ENCODE data around the gene NAXE.
A peak's percentile ranks its signal among the peaks of the same experiment; 100 is the strongest.
"Not testable (repeated sequence)": the region's sequence is repeated elsewhere in the genome, so short reads cannot be mapped to it uniquely, and the experiment has no call there.

The NAXE gene

DNA sequence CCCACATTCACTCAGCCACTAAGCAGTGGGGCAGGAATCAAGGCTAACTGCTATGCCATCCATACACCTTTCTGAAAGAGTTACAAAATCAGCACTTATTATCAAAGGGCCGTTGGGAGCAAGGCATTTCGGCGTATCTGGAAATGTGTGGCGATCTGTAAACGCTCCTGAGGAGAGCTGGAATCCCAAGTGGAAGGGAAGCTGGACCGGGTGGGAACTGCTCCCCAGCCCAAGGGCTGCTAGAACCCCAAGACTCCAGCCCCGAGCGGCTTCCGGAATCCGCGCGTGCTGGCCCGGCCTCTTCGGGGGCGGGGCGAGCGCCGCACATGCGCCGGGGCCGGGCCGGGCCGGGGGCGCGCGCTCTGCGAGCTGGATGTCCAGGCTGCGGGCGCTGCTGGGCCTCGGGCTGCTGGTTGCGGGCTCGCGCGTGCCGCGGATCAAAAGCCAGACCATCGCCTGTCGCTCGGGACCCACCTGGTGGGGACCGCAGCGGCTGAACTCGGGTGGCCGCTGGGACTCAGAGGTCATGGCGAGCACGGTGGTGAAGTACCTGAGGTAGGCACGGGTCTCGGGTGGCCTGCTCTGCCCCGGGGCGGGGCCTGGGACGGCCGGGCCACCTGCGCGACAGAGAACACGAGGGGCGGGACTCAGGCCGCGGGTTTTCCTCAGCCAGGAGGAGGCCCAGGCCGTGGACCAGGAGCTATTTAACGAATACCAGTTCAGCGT, at the start of gene NAXE:
Gene NAXE, plus strand, starts transcription at position 345 of the 726 bp plus-strand sequence. Its CDS starts 29 bp downstream, at position 374.
- peak; percentile 90 for DNase-seq

DNA sequence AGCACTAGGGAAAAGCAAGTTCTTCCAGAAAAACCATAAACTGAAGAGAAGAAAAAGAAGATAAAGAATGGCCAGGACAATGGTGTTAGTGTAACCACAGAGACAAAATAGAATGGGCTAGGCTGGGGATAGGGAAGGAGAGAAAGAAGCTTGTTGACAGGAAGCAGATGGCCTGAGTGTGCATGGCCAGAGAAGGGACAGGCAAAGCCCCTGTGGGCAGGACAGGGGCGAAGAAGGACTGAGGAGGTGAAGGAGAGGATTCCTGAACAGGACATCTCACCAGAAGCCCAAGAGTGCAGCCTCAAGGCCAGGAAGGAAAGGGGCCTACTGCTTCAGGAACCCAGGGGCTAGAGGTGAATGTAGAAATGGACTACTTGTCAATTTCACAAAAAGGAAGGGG, 48.5 kb upstream of the NAXE start:
- DNase-seq = no peak

DNA sequence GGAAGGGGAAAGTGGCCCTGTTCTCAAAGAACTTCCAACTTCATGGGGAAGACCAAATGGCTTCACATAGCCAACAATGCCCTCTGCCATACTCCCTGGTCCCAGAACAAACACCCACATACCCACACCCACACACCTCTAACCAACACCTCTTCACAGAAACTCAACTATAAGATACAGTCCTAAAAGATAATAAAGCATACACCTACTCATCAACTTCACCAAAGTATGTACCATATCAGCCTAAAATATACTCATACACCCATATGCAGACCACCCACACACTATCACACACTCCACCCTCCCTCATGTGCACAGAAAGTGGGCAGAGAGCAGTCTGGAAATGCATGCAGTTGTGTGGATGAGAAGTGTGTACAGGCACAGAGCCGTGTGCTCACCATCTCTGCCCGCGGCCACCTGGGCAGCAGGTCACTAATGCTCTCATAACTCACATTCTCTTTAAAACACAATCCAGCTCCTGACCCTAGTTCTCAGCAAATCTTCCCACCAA, 46.9 kb upstream of the NAXE start:
- DNase-seq = no peak

DNA sequence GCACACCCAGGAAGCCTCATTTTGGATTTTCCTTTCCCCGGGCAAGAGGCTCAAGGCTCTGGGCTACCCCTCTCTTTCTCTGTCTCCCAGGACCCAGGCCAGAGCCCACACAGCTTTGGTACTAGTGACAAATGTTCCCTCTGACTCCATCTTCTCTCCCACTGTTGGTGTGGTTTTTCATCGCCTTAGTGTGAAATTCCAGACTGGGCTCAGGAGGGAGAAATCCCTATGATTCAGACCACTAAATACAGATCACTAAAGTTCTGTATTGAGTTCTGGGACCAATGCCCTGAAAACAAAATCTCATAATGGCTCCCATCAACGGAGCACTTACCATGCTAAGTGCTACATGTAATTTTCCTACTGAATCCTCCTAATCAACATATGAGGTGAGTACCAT, 45.3 kb upstream of the NAXE start:
- no peak for DNase-seq

DNA sequence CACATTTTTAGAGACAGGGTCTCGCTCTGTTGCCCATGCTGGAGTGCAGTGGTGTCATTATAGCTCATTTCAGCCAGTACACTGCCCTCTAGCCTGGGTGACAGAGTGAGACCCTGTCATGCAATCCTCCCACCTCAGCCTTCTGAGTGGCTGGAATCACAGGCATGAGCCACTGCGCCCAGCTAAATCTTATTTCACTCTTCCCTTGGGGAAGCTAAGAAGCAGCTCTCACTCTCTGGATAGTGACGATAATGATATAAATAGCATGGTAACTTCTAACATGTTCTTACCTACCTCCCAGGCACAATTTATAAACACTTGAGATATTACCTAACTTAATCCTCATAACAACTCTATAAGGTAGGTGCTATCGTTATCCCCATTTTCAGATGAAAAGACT, 44.1 kb upstream of the NAXE start:
- no peak for DNase-seq

DNA sequence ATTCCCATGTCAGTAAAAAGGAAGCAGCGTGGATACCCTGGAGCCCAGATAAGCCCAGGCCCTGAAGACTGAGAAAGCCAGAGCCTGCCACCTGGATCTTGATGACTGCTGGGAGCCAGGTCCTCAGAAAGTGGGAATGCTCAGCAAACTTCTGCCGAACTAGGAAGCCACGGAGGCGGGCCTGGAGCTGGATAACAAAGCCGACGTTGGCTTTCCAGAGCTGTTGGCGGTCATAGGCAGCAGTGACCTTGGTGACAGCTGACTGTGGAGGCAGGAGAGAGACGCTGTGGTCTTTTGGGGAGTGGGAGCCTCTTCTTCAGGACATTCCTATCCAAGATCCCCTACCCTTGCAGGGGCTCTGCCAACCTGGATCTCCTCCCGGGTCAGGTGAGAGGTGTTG, 43.6 kb upstream of the NAXE start:
- no peak for DNase-seq

DNA sequence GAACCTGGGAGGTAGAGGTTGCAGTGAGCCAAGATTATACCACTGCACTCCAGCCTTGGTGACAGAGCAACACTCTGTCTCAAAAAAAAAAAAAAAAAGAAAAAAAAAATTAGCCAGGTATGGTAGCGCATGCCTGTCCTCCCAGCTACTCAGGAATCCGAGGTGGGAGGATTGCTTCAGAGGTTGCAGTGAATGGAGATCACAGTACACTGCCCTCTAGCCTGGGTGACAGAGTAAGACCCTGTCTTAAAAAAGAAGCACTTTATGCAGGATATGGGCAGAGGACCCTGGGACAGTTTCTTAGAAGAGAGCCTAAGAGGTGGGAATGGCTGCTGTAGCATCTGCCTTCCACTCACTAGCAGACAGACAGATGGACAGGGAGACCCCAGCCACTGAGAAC, 42.2 kb upstream of the NAXE start:
- DNase-seq = no peak

DNA sequence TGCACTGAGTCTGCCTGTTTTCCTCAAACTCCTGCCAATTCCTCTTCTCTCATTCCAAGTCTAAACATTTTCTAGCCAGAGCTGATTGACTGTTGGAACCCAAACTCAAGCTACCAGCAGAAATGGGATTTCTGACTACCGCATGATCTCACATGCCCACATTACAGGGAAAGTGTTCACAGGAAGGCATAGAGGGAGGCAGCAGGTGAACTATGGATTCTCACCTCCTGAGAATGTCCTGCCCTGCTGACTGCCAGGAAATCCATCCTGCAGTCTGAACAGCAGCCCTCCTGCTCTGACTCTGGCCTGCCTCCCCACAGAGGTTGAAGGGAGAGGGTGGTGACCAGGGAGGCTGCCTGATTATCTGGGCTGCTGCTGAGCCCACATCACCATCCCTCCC, 41.7 kb upstream of the NAXE start:
- no peak for DNase-seq

DNA sequence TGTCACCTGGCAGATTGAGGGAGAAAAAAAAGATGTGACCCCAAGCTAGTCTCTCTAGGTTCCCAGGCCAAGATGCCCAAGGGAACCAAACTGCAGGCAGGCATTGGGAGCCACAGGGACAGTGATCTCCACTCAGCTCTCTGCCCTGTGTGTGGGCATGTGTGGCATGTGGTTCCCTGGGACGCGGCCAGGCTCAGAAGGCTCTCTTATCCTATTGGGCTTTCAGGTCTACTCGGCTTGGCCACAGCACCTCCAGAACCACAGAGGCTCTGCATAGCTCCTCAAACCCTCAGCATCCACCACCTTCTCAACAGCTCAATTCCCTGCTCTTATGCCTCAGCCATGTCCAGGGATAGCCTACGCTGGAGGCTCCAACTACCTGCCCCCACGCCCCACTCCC, 41.2 kb upstream of the NAXE start:
- no peak for DNase-seq

DNA sequence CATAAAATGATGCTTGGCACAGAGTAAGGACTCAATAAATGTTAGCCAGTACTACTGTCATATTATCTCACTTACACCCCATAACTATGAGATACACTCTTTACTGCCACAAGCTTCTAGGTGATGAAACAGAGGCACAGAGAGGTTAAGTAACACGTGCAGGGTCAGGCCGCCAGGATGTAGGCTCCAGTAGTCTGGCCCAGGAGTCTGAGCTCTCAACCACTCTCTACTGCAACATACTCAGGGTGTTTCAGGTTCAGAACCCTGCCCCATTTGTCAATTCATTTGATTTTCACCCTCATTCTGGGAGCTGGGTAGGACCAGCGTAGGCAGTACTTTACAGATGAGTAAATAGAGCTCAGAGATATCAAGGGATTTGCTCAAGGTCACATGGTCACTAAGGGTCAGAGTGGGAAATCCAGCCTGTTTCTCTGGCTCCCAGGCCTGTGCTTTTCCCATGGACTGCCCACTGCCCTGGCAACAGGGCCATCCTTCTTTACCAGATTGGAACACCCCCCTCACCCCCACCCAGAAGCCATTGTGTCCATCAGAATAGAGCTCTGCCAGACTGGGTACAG, 40.4 kb upstream of the NAXE start:
- no peak for DNase-seq

DNA sequence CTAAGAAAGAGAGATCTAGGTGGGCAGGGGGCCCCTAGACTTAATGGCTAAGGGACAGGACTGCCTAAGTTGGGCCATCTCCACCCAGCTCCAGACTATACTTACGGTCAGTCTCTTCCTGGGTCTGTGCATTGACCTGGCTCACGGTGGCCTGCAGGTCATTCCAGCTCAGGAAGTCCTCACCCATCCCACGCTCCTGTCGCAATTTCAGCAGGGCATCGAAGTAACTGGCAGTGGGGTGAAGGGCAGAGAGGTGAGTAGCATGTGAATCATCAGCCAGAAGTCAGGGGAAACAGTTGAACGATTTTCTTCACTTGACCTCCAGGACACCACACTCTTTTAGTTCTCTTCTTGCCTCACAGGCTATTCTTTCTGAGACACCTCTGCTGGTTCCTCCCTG, 39.7 kb upstream of the NAXE start:
- DNase-seq = no peak

DNA sequence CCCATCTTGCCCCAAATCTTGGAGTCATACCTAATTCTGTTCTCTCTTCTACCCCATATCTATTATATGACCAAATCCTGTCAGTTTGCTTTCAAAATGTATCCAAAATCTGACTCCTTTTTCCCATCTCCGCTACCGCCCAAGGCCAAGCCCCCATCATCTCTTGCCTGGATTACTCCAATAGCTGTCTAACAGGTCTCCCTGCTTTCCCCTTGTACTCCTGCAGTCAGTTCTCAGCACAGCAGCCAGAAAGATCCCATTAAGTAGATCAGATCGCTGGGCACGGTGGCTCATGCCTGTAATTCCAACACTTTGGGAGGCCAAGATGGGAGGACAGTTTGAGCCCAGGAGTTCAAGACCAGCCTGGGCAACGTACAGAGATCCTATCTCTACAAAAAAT, 39.1 kb upstream of the NAXE start:
- DNase-seq = no peak

DNA sequence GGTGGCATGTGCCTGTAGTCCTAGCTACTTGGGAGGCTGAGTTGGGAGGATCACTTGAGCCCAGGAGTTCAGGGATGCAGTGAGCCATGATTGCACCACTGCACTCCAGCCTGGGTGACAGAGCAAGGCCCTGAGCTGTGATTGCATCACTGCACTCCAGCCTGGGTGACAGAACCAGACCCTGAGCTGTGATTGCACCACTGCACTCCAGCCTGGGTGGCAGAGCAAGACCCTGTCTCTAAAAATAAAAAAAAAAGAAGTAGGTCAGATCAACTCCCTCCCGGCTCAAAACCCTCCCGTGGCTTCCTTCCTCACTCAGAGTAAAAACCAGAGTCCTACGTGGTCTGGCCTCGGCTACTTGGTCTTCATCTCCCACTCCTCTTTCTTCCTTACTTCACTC, 38.6 kb upstream of the NAXE start:
- not testable (repeated sequence) for DNase-seq

DNA sequence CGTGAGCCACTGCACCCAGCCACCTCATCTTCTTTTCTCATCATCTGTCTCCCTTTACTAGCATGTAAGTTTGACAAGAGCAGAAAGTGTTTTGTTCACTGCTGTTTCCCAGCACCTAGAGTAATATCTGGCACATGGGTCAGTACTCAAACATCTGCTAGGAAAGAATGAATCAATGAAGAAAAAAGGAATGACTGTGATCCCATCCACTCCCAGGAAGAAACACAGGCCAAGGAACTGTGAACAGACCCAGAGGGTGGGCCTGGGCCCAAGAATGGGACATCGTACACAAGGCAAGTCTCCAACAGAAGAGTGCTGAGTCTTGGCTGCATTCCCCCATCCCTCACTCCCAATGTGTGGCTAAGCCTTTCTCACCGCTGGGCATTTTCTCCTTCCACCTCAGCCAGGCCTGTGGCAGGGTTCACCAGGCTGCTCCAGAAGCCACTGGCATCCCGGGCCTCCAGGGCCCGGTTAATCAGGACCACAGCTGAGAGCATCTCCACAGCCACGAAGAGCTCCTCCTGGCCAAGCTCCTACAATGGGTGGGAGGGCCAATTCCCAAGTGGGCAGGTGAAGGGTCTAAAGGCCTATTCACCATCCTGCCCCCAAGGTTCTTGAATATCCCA, 37.6 kb upstream of the NAXE start:
- DNase-seq = no peak

DNA sequence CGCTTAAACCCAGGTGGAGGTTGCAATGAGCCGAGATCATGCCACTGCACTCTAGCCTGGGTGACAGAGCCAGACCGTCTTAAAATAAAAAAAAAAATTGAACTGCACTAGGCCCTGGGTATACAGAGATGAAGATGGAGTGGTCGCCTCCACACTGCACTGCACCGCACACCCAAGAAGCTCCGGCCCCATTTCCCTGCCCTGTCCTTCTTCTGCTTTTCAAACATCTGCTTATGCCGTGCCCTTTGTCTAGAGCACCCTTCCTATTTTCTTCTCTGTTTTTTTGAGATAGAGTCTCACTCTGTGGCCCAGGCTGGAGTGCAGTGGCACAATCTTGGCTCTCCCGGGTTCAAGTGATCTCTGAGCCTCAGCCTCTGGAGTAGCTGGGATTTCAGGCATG, 36.6 kb upstream of the NAXE start:
- no peak for DNase-seq

DNA sequence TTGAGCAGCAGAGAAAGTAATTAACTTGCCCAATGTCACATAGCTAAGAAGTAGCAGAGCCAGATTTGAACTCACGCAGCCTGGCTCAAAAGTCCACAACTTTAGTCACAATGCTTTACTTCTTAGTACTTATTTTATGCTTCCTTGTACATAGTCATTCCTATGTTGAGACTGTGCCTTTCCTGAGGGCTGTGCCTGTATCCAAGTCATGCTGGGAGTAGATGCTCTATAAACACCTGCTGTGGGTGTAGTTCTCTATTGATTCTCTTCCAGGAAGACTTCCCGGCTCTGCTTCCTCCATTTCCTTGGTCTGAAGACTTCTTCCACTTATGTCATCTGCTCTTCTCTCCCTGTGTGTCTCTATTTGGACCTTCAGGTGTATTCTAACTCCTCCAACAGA, 35.9 kb upstream of the NAXE start:
- no peak for DNase-seq

DNA sequence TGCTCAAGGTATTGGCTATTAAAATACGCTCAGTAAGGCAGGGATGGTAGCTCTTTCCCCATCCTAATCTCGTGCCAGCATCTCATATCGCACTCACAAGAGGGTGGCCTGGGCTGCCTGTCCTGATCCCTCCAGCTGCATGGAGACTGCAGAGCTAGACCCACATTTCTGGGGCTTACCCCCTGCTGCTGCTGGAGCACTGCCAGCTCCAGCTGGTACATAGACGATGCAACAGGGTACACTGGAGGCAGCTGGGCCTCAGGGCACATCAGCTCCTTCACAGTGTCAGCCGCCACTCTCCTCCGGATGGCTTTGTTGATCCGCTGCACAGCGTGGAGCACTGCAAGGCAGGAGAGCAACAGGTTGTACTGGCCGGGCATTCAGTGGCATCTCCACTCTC, 35.2 kb upstream of the NAXE start:
- DNase-seq = no peak

DNA sequence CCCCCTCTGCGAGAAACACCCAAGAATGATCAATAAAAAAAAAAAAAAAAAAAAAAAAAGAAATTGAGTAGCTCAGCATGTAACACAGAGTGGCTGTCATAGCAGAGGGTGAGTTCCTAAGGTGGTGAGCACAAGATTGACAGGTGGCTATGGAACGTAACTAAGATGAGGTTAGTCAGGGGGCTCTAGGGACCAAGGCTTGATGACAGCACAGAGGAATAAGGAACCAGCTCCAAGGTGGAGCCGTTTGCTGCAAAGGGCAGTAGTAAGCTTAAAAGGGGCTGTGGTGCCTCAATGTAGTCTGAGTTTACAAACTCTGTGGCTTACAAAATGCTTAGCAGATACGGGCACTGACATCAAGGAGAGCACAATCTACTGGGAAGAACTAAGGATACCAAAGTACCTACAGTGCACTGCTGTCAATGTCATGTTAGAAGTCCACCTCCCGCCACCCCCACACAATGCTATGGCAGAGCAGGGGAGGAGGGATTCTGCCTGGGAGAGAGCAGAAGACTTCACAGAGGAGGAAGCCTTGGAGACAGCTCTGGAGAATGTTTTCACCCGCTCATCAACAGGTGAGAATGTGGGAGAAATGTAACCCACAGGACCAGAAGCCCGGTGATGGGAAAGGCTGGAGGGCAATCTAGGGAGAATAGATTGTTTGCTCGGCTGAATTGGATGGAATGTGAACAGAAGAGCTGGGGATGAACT, 32.3 kb upstream of the NAXE start:
- DNase-seq = no peak

DNA sequence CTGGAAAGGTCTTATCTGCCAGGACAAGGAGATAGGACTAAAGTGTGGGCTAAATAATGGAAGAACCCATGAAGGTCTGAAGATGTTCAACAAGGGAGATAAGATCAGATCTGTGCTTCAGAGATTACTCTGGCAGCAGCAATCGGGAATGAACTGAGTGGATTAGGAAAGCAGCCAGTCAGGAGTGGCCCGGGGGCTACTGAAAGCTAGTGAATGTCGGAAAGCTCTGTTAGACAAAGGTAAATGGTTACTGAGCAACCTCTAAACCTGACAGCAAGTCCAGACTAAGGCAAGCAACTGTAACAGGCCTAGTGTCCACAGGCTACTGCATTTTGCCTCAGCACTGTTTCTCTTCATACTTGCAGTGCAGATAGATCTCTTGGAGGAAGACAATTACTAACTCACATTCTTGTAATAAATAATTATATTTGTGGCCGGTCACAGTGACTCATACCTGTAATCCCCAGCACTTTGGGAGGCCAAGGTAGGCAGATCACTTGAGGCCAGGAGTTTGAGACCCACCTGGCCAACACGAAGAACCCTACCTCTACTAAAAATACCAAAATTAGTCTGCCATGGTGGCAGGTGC, 31.7 kb upstream of the NAXE start:
- DNase-seq = no peak

DNA sequence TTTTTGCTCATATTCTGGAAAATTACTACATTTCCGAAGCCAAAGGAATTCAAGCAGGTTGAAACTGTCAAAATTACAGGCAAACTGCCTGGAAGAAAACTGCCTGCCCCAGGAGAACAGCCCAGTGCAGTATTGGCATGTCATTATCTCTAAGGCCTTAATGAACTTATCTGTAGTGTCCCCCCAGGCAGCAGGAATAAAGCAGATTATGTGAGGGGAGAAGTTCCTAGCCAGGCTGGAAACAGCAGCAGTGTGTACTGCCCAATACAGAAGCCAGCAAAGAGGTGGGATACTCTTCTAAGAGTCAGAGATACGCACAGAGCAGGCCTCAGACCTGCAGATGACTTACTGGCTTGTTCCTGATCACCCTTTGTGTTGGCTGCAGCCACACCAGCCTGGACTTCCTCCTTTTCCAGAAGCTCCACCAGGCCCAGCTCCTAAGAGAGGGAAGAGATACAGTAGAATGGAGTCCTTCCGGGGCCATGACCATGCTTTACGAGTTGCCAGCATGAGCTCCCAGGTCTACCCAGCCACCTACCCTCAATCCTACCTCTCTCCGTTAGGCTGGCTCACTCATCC, 30.9 kb upstream of the NAXE start:
- DNase-seq = no peak

DNA sequence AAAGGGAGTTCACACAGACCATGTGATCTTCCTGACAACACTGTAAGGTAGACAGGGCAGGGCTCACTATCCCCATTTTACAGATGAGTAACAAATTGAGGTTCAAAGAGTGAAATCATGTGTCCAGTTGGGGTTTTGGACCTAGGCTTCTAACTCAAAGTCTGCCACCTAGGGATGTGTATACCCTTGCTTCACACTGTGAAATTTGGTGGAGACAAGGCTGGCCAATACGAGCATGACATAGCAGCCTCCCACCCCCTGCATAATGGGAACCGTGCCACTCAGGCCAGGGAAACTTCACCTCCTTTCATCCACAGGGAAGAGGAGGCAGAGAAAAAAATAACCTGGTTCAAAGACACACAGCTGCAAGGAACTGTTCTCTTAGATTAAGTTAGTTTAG, 26.1 kb upstream of the NAXE start:
- no peak for DNase-seq

DNA sequence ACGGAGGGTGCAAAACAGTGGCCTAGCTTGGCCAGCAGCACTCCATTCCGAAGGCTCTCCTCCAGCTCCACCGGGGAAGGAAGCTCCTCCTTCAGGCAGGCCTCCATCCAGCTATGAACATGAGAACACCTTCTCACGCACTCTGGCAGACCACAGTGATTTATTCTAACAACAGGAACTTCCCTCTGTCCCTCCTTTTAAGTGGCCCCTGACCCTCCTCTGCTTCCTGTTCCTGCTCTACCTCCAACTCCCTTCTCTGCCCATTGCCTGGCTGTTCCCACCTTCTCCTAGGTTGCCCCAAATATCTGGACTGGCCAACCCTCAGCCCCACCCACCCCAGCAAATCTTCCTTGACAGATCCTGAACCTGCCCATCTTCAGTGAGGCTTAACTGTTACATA, 25.1 kb upstream of the NAXE start:
- no peak for DNase-seq

DNA sequence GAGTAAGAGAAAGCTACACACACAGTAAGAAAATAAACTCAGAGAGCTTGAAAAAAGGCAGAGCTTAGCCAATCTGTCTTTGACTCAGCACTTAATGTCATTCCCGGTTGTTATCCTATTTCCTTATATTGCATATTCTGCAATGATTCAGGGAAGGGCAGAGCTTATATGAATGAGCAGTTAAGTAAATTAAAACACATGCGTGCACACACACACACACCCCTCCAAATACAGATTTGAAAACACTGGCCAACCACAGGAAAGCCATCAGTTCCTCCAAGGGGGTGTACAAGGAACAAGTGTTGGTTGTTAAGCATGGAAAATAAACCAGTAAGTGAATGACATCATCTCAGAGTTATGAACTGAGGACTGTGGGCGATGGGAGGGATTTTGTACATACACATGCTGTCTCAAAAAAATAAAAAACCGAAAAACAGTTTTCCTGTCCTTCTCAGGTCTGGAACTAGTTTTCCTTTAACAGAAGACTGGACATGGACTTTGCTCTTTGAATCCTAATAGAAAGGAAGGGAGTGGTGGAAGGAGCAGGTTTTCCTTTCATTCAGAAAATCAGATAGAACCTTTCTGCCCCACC, 20.2 kb upstream of the NAXE start:
- DNase-seq = no peak
